ENCODE results near the gene ITPR2. TPM values are rescaled to one million over a fixed set of nuclear protein-coding genes. Genes with fewer than 3 reads are reported as not detected.

ITPR2 gene
- total RNA-seq, 1 experiment from 2014 or later = 41.6 TPM

DNA sequence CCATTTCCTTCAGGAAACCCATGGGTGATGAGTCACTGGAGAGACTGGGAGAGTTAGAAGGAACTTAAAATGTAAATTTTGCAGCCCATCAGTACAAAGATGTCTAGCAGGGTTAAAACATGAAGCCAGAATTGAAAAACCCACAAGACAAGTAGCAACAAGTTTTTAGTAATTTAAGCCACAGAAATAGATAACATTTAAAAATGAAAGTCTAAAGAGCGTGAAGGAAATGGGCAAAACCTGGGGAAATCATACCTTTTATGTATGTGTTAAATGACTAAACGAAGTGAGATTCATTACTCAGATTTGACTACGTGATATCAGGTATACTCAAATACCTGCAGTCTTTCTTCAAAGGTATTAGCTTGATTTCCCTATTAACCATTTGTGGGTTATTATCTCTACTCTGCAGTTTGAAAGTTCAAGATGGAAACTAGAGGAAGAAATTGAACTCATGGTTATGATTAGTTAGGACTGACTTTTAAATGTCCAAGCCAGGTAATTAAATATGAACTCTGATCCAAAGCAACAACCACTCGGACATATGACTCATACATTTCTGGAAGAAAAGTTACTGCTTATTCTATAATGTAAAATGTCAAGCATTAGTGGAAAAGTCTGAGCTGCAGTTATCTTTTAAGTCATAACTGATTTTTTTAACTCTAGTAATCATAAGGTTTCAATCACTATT lies 84.1 kb downstream of the ITPR2 start:
- Histone ChIP-seq H3K9me3 (no peaks in the 10 kb centered on the region), H3K4me3 (ENCODE audit: low read depth, low read length) (no peak overlapping the region), H3K4me1 (peaks cover 25% of the 10 kb centered on the region), H3K27me3 (replicated peaks; ENCODE audit: control insufficient read depth, insufficient read depth, low read length) (no peaks in the 10 kb centered on the region), H3K36me3 (ENCODE audit: control insufficient read depth, insufficient read depth, low read length) (no peaks in the 10 kb centered on the region)
- ChIA-PET CTCF (no interaction called here), POLR2A (no interaction called here)
- Mint-ChIP-seq H3K4me1 (ENCODE audit: low read depth, unreplicated experiment) (peaks cover 16% of the 10 kb centered on the region), H3K9me3 (ENCODE audit: unreplicated experiment) (no peaks in the 10 kb centered on the region), H3K36me3 (ENCODE audit: insufficient read depth, unreplicated experiment) (no peaks in the 10 kb centered on the region), H3K27ac (ENCODE audit: unreplicated experiment) (no peak overlapping the region), H3K27me3 (ENCODE audit: insufficient read depth, unreplicated experiment) (no peaks in the 10 kb centered on the region), H3K4me3 (ENCODE audit: unreplicated experiment) (no peak overlapping the region)
- TF ChIP-seq CTCF (IDR thresholded peaks at IDR 0.05; ENCODE audit: insufficient read depth in 1 of 2, low read depth in 1 of 2, low read length in 1 of 2, severe bottlenecking in 1 of 2, unreplicated experiment in 1 of 2) = no peak
- intact Hi-C loops (cut with micrococcal nuclease; ENCODE audit: unreplicated experiment) = no loop called here
- DNase-seq = no peak
- BruUV-seq (replicated peaks) = no TSS peak

DNA sequence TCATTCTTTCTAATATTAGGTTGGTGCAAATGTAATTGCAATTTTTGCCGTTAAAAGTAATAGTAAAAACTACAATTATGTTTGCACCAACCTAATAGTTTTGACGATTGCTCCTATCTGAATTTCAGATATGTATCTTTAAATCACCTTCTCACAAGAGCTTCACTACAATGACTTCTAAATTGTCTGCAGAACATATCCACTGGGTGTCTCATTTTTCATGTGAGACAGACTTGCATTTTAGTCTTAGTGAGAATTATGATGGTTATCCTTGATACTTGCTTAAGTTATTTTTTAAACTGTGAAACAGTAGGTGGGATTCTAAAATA lies 84.6 kb downstream of the ITPR2 start:
- CTCF ChIA-PET = no interaction called here
- no peak overlapping the region for H3K4me3 Mint-ChIP-seq (ENCODE audit: unreplicated experiment)

GRCh38 chr12:26746121-26746714 lies 86.8 kb downstream of the ITPR2 start:
- no peak overlapping the region for H3K4me3 Mint-ChIP-seq (ENCODE audit: unreplicated experiment)
- intact Hi-C loops (cut with micrococcal nuclease; ENCODE audit: unreplicated experiment) = no loop called here
- no peaks in the 10 kb centered on the region for H3K27me3 ChIP-seq (replicated peaks; ENCODE audit: control insufficient read depth, insufficient read depth, low read length)
- no peak for TF ChIP-seq CTCF (IDR thresholded peaks at IDR 0.05; ENCODE audit: insufficient read depth in 1 of 2, low read depth in 1 of 2, low read length in 1 of 2, severe bottlenecking in 1 of 2, unreplicated experiment in 1 of 2)
- H3K4me1 ChIP-seq = peaks cover 25% of the 10 kb centered on the region
- H3K27me3 Mint-ChIP-seq (ENCODE audit: insufficient read depth, unreplicated experiment) = no peaks in the 10 kb centered on the region
- H3K36me3 ChIP-seq (ENCODE audit: control insufficient read depth, insufficient read depth, low read length) = no peaks in the 10 kb centered on the region
- H3K36me3 Mint-ChIP-seq (ENCODE audit: insufficient read depth, unreplicated experiment) = no peaks in the 10 kb centered on the region
- no peaks in the 10 kb centered on the region for H3K9me3 ChIP-seq
- peaks cover 23% of the 10 kb centered on the region for H3K4me1 Mint-ChIP-seq (ENCODE audit: low read depth, unreplicated experiment)
- POLR2A ChIA-PET = no interaction called here
- BruUV-seq (replicated peaks) = no TSS peak
- CTCF ChIA-PET = no interaction called here
- H3K4me3 ChIP-seq (ENCODE audit: low read depth, low read length) = no peak overlapping the region
- no peaks in the 10 kb centered on the region for H3K9me3 Mint-ChIP-seq (ENCODE audit: unreplicated experiment)
- no peak overlapping the region for H3K27ac Mint-ChIP-seq (ENCODE audit: unreplicated experiment)
- no peak for DNase-seq

More for the DNA sequence above, 84.6 kb downstream of the ITPR2 start:
- Mint-ChIP-seq H3K27me3 (ENCODE audit: insufficient read depth, unreplicated experiment) (no peaks in the 10 kb centered on the region), H3K9me3 (ENCODE audit: unreplicated experiment) (no peaks in the 10 kb centered on the region), H3K4me1 (ENCODE audit: low read depth, unreplicated experiment) (peaks cover 17% of the 10 kb centered on the region), H3K27ac (ENCODE audit: unreplicated experiment) (no peak overlapping the region), H3K36me3 (ENCODE audit: insufficient read depth, unreplicated experiment) (no peaks in the 10 kb centered on the region)
- peaks cover 25% of the 10 kb centered on the region for H3K4me1 ChIP-seq
- TF ChIP-seq CTCF (IDR thresholded peaks at IDR 0.05; ENCODE audit: insufficient read depth in 1 of 2, low read depth in 1 of 2, low read length in 1 of 2, severe bottlenecking in 1 of 2, unreplicated experiment in 1 of 2) = no peak
- POLR2A ChIA-PET = interaction anchor here (0.6 kb wide), 1 partner anchor 84 kb away, joined by 4 read pairs; no protein-coding TSS in a partner anchor
- no peak for DNase-seq
- H3K27me3 ChIP-seq (replicated peaks; ENCODE audit: control insufficient read depth, insufficient read depth, low read length) = no peaks in the 10 kb centered on the region
- no peak overlapping the region for H3K4me3 ChIP-seq (ENCODE audit: low read depth, low read length)
- intact Hi-C loops (cut with micrococcal nuclease; ENCODE audit: unreplicated experiment) = no loop called here
- H3K9me3 ChIP-seq = no peaks in the 10 kb centered on the region
- no peaks in the 10 kb centered on the region for H3K36me3 ChIP-seq (ENCODE audit: control insufficient read depth, insufficient read depth, low read length)
- BruUV-seq (replicated peaks) = no TSS peak

Measured in Caco-2 (cell line).